Measurements from ENCODE around the gene SPDL1.

DNA sequence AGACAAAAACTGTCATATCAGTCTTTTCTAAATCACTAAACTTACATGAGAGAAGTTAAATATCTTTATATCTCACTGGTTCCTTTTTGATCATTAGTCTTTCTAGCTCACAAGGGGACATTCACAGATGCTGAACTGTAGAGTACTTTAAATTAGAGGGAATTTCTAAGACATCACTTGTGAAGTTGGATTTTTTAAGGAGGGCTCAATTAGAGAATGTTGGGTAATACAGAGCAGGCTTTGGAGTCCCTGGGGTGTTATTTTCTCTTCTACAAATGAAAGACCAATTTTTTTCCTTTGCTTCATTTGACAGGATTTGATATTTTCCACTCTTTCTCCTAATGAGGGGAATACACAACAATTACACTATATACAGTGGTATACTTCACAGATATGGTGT lies 48.6 kb upstream of the SPDL1 start:
- TF ChIP-seq, protein P1, sequence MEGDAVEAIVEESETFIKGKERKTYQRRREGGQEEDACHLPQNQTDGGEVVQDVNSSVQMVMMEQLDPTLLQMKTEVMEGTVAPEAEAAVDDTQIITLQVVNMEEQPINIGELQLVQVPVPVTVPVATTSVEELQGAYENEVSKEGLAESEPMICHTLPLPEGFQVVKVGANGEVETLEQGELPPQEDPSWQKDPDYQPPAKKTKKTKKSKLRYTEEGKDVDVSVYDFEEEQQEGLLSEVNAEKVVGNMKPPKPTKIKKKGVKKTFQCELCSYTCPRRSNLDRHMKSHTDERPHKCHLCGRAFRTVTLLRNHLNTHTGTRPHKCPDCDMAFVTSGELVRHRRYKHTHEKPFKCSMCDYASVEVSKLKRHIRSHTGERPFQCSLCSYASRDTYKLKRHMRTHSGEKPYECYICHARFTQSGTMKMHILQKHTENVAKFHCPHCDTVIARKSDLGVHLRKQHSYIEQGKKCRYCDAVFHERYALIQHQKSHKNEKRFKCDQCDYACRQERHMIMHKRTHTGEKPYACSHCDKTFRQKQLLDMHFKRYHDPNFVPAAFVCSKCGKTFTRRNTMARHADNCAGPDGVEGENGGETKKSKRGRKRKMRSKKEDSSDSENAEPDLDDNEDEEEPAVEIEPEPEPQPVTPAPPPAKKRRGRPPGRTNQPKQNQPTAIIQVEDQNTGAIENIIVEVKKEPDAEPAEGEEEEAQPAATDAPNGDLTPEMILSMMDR (IDR thresholded peaks at IDR 0.05) = no peak
- TF ChIP-seq POLR2AphosphoS5 (IDR thresholded peaks at IDR 0.05; ENCODE audit: low read depth, low read length) = no peak
- TF ChIP-seq, protein P2, sequence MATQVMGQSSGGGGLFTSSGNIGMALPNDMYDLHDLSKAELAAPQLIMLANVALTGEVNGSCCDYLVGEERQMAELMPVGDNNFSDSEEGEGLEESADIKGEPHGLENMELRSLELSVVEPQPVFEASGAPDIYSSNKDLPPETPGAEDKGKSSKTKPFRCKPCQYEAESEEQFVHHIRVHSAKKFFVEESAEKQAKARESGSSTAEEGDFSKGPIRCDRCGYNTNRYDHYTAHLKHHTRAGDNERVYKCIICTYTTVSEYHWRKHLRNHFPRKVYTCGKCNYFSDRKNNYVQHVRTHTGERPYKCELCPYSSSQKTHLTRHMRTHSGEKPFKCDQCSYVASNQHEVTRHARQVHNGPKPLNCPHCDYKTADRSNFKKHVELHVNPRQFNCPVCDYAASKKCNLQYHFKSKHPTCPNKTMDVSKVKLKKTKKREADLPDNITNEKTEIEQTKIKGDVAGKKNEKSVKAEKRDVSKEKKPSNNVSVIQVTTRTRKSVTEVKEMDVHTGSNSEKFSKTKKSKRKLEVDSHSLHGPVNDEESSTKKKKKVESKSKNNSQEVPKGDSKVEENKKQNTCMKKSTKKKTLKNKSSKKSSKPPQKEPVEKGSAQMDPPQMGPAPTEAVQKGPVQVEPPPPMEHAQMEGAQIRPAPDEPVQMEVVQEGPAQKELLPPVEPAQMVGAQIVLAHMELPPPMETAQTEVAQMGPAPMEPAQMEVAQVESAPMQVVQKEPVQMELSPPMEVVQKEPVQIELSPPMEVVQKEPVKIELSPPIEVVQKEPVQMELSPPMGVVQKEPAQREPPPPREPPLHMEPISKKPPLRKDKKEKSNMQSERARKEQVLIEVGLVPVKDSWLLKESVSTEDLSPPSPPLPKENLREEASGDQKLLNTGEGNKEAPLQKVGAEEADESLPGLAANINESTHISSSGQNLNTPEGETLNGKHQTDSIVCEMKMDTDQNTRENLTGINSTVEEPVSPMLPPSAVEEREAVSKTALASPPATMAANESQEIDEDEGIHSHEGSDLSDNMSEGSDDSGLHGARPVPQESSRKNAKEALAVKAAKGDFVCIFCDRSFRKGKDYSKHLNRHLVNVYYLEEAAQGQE (IDR thresholded peaks at IDR 0.05; ENCODE audit: insufficient read depth in 1 of 2, low read depth in 2 of 2, low read length in 1 of 2) = no peak

All from Panc1 (cell line).